HT-29 (cell line): ENCODE results near the gene ATRN. TPM values are rescaled to one million over a fixed set of nuclear protein-coding genes. Genes with fewer than 3 reads are reported as not detected.
"Not testable (repeated sequence)": the region's sequence is repeated elsewhere in the genome, so short reads cannot be mapped to it uniquely, and the experiment has no call there.

Experiments
- DNase-seq: peaks from one replicate; pipeline ENCODE4 v3.0.0-alpha.2; 2015; ENCODE audit warnings: low spot score
- total RNA-seq: library from RNA; depleted of rRNA; stranded (reverse); fragments of >200 nt; shearing (Covaris generic); gene quantifications from 2 replicates; pipeline ENCODE4 v1.2.3, GENCODE V29; 2014

Gene ATRN
- total RNA-seq, 1 experiment from 2014 or later: 3.3 TPM

DNA sequence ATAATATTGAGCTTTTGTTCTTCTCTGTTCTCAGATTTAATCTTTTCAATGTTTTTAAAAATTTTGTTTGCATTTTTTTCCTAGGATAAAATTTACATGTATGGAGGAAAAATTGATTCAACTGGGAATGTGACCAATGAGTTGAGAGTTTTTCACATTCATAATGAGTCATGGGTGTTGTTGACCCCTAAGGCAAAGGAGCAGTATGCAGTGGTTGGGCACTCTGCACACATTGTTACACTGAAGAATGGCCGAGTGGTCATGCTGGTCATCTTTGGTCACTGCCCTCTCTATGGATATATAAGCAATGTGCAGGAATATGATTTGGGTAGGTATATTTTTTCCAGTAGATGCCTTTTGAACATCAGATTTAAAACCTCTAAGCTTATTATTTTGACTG is 89.8 kb downstream of the ATRN start:
- DNase-seq: no peak

DNA sequence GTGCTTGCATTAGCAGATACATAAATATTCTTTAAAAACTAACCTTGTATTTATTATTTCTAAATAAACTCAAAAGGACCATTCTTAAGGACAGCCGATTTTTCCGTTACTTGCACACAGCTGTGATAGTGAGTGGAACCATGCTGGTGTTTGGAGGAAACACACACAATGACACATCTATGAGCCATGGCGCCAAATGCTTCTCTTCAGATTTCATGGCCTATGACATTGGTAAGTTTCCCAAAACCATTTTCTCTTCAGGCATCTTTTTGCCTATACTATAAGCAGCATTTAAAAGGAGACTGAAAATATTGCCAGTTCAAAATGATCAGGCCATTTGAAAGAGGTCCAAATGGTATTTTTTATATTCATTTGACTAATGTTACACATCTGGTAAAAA is 92.3 kb downstream of the ATRN start:
- no peak for DNase-seq

DNA sequence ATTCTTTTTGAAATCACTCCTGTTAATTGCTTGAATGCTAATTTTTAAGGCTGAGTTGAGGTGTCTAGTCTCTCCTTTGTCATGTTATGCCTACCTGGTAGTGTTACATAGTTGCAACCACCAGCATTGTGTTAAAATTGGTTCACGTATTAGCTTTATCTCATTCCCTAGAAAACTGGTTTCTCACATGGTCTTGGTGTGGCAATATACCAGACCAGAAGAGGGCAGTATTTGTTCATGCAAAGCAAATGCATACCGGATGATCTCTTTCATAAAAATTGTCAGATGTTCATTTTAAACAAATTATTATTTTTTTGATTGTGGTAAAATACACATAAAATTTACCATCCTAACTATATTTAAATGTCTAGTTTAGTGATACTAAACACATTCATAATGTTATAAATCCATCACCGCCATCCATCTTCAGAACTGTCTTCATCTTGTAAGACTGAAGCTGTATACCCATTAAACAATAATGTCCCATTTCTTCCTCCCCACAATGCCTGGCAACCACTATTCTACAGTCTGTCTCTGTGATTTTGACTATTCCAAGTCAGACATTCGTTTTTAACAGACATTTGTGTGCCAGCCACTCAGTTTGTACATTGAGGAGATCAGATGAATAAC is 92.8 kb downstream of the ATRN start:
- peak; percentile 53 for DNase-seq

DNA sequence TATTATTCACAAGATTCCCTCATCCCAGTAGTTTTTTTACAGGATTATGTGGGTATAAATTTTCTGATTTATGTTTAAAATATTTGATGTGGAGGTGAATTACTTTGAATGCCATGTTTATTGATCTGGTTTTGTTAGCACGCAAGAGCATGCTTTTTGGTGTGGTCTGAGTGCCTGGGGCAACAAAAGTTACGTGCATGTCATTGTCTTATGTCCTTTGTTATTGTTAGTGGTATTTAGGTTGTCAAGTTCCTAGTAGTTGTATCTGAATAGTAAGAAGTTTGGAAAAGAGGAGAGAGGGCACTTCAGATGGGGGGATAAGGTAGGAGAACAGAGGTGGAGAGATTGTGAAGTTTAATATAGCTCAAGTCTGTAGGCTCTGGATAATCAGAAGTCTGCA is 95.0 kb downstream of the ATRN start:
- DNase-seq: no peak

DNA sequence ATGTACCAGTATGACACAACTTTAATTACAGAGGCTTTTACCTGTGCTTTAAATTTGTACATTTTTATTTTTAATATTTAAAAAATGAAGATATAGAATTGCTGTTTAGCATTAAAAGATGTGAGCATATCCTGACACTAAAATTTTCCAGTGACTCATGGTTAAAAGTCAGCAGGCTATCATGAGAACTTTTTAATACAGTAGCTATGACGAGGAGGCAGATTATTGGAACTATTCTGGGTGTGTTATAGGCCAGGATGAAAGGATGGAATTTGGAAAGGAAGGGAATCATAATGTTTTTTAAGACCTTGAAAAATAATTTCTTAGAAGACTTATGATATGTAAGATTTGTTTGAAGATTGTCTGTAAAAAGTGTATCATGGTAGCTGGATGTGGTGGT is 101.3 kb downstream of the ATRN start:
- no peak for DNase-seq

DNA sequence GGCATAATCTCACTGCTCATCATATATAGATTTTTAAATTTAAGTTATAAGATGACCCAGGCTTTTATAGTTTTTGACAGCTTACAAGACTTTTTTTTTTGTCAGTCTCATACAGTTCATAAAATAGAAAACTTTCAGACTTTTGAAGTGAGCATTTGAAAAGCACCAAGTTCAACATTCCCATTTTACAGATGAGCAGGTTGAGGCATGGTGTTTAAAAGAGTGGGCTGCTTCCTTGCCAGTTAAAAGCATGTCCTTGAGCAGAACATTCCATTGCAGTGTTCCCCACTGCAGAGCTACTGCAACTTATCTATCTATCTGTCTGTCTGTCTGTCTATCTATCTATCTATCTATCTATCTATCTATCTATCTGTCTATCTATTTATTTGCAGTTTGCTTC is 105.5 kb downstream of the ATRN start:
- no peak for DNase-seq

DNA sequence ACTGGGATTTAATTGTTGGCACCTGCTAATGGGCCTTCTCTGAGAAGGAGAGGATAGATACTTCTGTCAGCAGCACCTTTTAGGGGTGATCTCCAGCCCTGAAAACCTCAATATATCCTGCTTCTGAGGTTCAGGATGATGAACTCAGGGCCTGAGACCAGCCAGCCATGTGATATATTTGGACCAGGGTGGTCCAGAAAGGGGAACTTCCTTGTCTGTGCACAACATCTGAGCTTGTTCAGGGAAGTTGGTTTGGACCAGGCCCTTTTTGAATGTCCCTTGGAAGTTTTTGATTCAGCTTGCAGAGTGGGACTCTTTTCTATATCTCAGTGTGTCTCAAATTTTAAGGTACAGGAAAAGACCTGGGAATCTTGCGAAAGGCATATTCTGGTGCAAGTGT is 106.5 kb downstream of the ATRN start:
- DNase-seq: no peak

DNA sequence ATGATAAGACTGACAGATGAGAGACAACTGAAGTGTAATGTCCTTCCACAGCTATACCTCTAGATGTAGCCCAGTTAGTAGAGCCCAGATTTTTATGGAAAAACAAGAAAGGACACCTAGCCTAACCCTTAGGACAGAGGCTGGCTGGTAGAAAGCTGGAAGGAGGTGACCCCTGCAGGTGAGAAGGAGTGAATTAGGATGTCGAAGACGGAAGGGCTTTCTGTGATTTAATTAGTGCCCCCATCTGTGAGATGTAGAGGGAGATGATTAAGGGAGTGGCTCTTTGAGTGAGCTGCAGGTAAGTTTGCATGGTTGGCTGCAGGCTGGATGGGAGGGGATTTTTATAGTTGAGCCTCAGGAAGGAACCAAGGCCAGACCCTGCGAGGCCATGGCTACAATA is 109.6 kb downstream of the ATRN start:
- no peak for DNase-seq

DNA sequence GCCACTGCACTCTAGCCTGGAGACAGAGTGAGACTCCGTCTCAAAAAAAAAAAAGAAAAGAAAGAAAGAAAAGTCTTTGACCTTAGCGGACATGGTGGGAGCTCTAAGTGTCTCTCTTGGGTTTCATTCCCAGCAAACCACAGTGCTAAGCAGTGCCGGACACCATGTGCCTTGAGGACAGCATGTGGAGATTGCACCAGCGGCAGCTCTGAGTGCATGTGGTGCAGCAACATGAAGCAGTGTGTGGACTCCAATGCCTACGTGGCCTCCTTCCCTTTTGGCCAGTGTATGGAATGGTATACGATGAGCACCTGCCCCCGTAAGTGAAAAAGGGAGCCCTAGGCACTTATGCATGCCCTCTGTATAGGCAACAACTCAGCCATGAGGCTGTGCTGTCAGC is 112.9 kb downstream of the ATRN start:
- DNase-seq: no peak

DNA sequence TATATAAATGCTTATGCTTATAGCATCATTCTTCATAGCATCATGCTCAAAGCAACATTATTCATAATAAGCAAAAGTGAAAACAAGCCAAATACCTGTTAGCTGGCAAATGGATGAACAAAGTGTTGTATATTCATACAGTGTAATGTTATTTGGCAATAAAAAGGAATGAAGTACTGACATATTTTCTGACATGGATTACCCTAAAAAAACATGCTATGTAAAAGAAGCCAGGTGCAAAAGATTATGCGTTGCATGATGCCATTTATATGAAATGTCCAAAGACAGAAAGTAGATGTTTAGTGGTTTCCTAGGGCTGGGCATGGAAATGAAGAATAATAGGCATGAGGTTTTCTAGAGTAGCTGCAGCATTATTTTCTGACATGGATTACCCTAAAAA is 115.3 kb downstream of the ATRN start:
- DNase-seq: no peak

DNA sequence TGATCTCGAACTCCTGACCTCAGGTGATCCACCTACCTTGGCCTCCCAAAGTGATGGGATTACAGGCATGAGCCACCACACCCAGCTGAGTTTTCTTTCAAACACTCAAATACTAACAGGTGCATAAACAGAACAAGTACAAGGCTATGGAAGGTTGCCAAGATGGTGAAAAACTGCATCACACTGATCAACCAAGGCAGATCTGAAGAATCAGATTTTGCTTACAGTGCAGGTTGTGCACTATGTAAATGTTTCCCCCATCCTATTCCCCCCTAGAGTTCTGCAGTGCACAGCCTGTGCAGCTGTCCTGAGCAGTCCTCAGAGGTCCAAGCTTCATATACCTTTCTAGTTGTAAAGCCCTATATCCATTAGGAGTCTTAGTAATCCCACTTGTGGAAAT is 119.3 kb downstream of the ATRN start:
- DNase-seq: no peak

DNA sequence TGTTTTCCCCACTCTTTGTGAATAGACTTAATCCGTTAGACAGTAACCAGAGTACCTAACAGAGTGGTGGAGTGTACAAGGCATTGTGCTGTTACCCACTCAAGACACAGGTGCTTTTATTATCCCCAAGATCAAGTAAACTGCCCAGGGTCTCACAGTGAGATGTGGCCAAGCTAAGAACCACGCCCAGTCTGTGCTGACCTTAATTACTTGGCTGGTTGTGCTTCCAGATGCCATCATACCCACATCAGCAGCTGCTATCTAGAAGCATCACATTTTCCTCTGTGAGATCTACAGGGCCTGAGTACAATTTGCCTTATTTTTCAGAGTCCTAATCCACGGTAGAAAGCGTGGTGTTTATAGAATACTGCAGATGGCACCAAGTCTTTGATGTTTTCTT is 122.1 kb downstream of the ATRN start:
- no peak for DNase-seq

DNA sequence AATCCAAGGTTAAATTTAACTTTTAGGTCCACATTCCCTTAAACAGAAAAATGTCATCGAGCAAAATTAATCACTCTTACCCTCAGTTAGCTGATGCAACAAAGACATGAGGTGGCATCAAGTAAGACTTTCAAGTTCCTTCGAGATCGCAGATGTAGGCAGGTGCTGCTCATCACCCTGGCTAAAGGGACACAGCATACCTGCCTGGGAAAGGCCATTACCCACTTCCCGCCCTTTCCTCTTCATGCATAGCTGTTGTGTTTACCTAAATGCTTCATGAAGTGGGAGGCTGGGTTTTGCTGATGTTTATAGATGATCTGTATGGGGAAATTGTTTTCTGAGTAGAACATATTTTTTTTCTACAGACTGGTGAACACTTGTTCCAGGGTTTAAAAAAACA is 124.7 kb downstream of the ATRN start:
- DNase-seq: no peak

DNA sequence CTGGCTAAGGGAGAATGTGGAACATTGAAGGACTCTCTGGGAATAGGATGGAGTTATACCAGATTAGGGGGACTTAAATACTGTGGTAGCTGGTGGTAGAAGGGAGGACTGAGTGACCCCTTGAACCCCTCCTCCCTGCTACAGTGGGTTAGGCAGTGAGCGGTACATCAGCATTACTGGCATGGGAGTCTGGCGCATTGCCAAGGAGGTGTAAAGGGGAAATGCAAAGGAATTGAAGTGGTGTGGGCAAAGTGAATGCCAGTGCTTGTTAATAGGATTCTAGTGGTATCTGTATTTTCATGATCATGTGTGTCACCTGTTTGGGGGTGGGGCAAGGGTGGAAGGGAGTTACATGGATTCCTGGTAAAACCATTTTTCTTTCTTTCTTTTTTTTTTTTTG is 132.3 kb downstream of the ATRN start:
- peak; percentile 4 for DNase-seq

DNA sequence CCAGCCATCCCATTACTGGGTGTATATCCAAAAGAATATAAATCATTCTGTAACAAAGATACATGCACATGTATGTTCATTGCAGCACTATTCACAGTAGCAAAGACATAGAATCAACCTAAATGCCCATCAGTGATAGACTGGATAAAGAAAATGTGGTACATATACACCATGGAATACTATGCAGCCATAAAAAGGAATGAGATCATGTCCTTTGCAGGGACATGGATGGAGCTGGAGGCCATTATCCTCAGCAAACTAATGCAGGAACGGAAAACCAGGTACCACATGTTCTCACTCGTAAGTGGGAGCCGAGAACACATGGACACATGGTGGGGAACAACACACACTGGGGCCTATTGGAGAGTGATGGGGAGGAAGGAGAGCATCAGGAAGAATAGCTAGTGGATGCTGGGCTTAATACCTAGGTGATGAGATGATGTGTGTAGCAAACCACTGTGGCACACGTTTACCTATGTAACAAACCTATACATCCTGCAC is 134.6 kb downstream of the ATRN start:
- not testable (repeated sequence) for DNase-seq

DNA sequence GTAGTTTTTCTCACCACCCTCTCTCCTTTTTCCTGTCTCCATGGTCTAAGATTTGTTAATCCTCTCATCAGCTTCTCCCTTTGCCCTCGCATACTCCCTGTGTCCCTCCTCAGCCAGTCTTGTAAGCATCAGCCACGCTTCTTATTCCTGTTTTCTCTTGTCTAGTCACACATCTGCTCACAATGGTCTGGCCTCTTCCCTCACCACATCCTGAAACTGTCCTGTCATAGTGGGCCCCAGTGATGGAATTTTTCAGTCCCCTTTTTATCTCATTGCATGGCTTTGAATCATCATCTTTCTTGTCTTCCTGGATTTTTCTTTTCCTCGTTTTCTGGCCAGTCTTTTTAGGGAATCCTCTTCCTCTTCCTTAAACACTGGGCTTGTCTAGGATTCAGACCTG is 135.2 kb downstream of the ATRN start:
- DNase-seq: no peak

DNA sequence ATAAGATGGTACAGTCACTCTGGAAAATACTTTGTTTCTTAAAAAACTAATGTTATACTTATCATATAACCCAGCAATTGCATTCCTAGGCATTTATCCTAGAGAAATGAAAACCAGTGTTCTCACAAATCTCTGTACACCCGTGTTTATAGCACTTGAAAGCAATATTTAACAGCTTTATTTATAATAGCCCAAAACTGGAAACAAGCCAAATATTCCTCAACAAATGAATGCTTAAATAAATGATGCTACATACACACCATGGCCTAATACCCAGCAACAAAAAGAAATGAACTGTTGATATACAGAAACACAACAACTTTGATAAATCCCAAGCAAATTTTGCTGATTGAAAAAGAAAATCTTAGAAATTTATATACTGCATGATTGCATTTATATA is 141.1 kb downstream of the ATRN start:
- no peak for DNase-seq

DNA sequence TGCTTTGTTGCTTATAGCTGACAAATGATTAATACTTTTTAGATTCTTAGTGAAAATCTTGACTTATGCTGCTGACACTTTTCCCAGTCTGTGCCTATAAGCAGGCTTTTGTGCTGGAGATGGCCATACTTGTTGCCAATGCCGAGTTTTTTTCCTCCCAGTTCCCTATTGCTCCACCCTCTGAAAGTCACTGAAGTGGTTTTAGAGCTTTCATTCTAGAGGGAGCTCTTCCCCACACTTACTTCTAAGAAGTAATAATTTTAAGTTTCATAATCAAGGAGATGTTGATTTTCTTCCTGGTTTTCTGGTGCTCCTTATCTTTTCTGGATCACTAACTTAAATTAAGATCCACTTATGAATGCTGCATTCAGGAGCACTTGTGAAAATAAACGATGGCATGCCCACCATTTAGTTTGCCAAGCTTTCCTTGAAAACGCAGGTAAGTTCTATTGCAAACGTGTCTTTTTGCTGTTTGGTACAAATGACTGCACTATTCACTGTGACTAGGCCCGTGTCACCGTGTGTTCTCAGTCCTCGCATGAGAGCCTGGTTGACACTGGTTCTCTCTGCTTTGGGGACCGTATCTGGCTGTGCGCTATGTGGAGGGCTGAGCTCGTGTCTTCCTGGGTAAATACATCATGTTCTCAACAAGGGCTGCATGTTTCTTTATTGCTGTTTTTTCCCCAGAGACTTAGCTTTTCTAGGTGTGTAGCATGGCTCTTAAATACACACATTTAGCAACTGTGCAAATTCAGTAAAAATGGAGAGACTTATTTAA is 142.2 kb downstream of the ATRN start:
- peak; percentile 26 for DNase-seq

DNA sequence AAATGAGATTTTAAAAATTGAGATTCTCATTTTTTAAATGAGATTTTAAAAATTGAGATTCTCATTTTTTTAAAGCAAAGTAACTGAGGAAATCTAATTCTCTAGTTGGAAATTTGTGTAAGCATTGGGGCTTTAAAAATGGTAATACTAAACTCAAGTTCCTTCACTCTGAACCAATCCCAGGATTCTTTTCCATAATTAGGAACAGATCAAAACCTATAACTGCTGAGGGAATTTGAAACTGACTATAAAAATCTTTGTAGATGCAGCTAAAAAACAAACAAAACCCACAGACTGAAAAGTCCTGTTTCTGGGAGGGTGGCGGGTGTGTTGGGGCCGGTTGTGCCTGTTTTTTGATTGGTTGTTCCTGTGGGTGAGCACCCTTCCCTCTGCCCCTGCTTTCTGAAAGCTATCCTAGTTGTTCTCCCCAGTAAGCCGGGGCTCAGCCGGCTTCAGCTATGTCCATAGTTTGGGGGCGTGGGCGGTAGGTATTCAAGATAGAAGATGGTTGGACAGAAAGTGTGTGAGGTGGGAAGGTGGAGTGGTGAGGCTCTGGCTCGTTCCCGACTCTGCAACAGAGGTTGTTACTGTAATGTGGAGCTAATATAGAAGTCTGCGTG is 143.1 kb downstream of the ATRN start:
- no peak for DNase-seq

DNA sequence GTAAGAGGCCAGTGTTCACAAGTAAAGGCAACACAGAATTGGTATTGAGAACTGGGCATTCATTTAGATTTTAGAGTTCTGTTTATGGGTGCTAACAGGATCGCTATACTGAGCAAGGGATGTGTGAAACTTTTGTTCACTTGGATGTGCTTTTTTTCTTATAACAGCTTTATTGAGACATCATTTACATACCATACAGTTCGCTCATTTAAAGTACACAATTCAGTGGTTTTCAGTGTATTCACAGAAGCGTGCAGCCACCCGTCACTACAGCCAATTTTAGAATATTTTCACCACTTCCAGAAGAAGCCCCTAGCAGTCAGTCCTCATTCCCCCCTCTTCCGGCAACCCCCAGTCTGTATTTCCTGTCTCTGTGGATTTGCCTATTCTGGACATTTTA is 143.6 kb downstream of the ATRN start:
- DNase-seq: no peak

DNA sequence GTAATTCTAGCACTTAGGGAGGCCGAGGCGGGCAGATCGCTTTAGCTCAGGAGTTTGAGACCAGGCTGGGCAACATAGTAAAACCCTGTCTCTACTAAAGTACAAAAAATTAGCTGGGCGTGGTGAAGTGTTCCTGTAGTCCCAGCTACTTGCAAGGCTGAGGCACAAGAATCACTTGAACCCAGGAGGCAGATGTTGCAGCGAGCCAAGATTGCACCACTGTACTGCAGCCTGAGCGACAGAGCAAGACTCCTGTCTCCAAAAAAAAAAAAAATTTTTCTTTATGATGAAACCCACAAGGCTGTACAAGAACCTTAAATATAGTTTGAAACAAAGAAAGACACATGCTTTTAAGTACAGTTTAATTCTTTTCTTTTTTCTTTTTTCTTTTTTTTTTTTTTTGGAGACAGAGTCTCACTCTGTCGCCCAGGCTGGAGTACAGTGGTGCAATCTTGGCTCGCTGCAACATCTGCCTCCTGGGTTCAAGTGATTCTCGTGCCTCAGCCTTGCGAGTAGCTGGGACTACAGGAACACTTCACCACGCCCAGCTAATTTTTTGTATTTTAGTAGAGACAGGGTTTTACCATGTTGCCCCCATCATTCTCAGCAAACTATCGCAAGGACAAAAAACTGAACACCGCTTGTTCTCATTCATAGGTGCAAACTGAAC is 144.5 kb downstream of the ATRN start:
- DNase-seq: not testable (repeated sequence)

DNA sequence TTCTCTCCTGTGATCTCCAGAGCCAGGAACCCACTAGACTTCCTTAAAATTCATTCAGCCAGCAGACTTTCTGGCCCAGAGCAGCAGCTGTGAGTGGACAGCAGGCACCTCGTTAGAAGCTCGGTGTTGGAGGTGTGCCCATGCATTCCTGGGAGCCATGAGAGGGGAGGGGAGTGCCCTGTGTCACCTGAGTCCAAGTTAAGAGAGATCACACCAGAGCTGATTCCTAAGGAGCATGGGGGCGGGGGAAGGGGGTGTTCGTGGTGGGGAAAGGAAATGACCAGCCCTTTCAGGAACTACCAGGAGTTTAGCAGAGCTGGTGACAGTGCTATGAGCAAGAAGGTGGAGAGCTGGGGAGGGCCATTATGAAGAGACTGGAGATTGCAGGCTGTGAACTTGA is 145.4 kb downstream of the ATRN start:
- no peak for DNase-seq
